ENCODE results near the gene FUT9. TPM values are rescaled to one million over a fixed set of nuclear protein-coding genes. Genes with fewer than 3 reads are reported as not detected.

The FUT9 gene
- total RNA-seq, 1 donor from 2014 or later, result 6.3 TPM

GRCh38 chr6:96002912-96003311, 12.9 kb upstream of the FUT9 start:
- no peak overlapping the region for H3K4me3 ChIP-seq
- H3K27ac Mint-ChIP-seq, result no peak overlapping the region
- H3K4me1 ChIP-seq, result peaks cover 6% of the 10 kb centered on the region
- H4K20me1 ChIP-seq (ENCODE audit: low read depth), result no peaks in the 10 kb centered on the region
- H3F3A ChIP-seq (ENCODE audit: low read depth), result peaks cover 6% of the 10 kb centered on the region
- H3K9ac ChIP-seq, result no peak overlapping the region
- H3K36me3 Mint-ChIP-seq, result no peaks in the 10 kb centered on the region
- H3K4me2 ChIP-seq, result no peak overlapping the region
- H3K9me3 Mint-ChIP-seq, result peaks cover 11% of the 10 kb centered on the region
- no peaks in the 10 kb centered on the region for H3K27me3 ChIP-seq
- H3K36me3 ChIP-seq, result no peaks in the 10 kb centered on the region
- H3K27ac ChIP-seq, result no peak overlapping the region
- no peaks in the 10 kb centered on the region for H3K79me2 ChIP-seq (ENCODE audit: low read depth)
- no peaks in the 10 kb centered on the region for H3K27me3 Mint-ChIP-seq (ENCODE audit: insufficient read depth, low read depth)
- no peaks in the 10 kb centered on the region for H3K9me3 ChIP-seq (ENCODE audit: low read depth)
- no peak for TF ChIP-seq EZH2 (IDR thresholded peaks at IDR 0.05)
- no peak for TF ChIP-seq EZH2phosphoT487 (IDR thresholded peaks at IDR 0.05)
- TF ChIP-seq CTCF (IDR thresholded peaks at IDR 0.05), result no peak
- H3K4me3 Mint-ChIP-seq, result no peak overlapping the region
- no peak for DNase-seq (ENCODE audit: low spot score)
- no peak overlapping the region for H2AFZ ChIP-seq (replicated peaks)
- peaks cover 8% of the 10 kb centered on the region for H3K4me1 Mint-ChIP-seq

- Histone ChIP-seq H4K20me1 (ENCODE audit: low read depth) (no peaks in the 10 kb centered on the region), H3K4me1 (peaks cover 6% of the 10 kb centered on the region), H3K79me2 (ENCODE audit: low read depth) (no peaks in the 10 kb centered on the region), H3K36me3 (no peaks in the 10 kb centered on the region), H3K4me2 (no peak overlapping the region), H3K9ac (no peak overlapping the region), H3K9me3 (ENCODE audit: low read depth) (no peaks in the 10 kb centered on the region), H3F3A (ENCODE audit: low read depth) (peaks cover 6% of the 10 kb centered on the region), H2AFZ (replicated peaks) (no peak overlapping the region), H3K4me3 (no peak overlapping the region), H3K27ac (no peak overlapping the region), H3K27me3 (no peaks in the 10 kb centered on the region)
- H3K27ac Mint-ChIP-seq, result no peak overlapping the region
- H3K27me3 Mint-ChIP-seq (ENCODE audit: insufficient read depth, low read depth), result no peaks in the 10 kb centered on the region
- H3K36me3 Mint-ChIP-seq, result no peaks in the 10 kb centered on the region
- peaks cover 8% of the 10 kb centered on the region for H3K4me1 Mint-ChIP-seq
- no peak for DNase-seq (ENCODE audit: low spot score)
- no peak overlapping the region for H3K4me3 Mint-ChIP-seq
- peaks cover 6% of the 10 kb centered on the region for H3K9me3 Mint-ChIP-seq
- TF ChIP-seq EZH2 (IDR thresholded peaks at IDR 0.05) (no peak), CTCF (IDR thresholded peaks at IDR 0.05) (no peak), EZH2phosphoT487 (IDR thresholded peaks at IDR 0.05) (no peak)
Observed at GRCh38 chr6:96007663-96008062, 8.1 kb upstream of the FUT9 start.

GRCh38 chr6:96013531-96013930, 2.2 kb upstream of the FUT9 start:
- no peaks in the 10 kb centered on the region for H3K36me3 Mint-ChIP-seq
- H3K4me1 ChIP-seq, result peaks cover 18% of the 10 kb centered on the region
- H3F3A ChIP-seq (ENCODE audit: low read depth), result peaks cover 27% of the 10 kb centered on the region
- H3K79me2 ChIP-seq (ENCODE audit: low read depth), result peaks cover 20% of the 10 kb centered on the region
- H3K4me3 ChIP-seq, result no peak overlapping the region
- no peaks in the 10 kb centered on the region for H3K9me3 ChIP-seq (ENCODE audit: low read depth)
- no peak overlapping the region for H3K4me3 Mint-ChIP-seq
- H3K9me3 Mint-ChIP-seq, result no peaks in the 10 kb centered on the region
- no peak for DNase-seq (ENCODE audit: low spot score)
- no peak overlapping the region for H2AFZ ChIP-seq (replicated peaks)
- no peak overlapping the region for H3K4me2 ChIP-seq
- peaks cover 10% of the 10 kb centered on the region for H3K27me3 ChIP-seq
- H3K27me3 Mint-ChIP-seq (ENCODE audit: insufficient read depth, low read depth), result no peaks in the 10 kb centered on the region
- no peaks in the 10 kb centered on the region for H4K20me1 ChIP-seq (ENCODE audit: low read depth)
- H3K27ac ChIP-seq, result no peak overlapping the region
- TF ChIP-seq EZH2phosphoT487 (IDR thresholded peaks at IDR 0.05) (no peak), CTCF (IDR thresholded peaks at IDR 0.05) (no peak), EZH2 (IDR thresholded peaks at IDR 0.05) (no peak)
- H3K9ac ChIP-seq, result no peak overlapping the region
- H3K36me3 ChIP-seq, result no peaks in the 10 kb centered on the region
- no peak overlapping the region for H3K27ac Mint-ChIP-seq
- peaks cover 24% of the 10 kb centered on the region for H3K4me1 Mint-ChIP-seq

All from neural progenitor cell (in vitro differentiated cells).